Neural cell (in vitro differentiated cells): Measurements from ENCODE around the gene TRMT2A. TPM values are rescaled to one million over a fixed set of nuclear protein-coding genes. Genes with fewer than 3 reads are reported as not detected.

Experiments used
- H2AFZ ChIP-seq: fragments of 200-600, 300-800 bp; sonication (generic), shearing (Covaris generic); 2 replicates; pipeline ENCODE4 v1.6.0; 2014; ENCODE audit warnings: low read depth, mild to moderate bottlenecking, antibody characterized with exemption, low read length, moderate library complexity
- H3F3A ChIP-seq: fragments of 200-600 bp; shearing (Covaris generic); 2 replicates; pipeline ENCODE4 v1.6.1; 2016; ENCODE audit warnings: mild to moderate bottlenecking, moderate library complexity, mixed read lengths, antibody characterized with exemption, low read length; ENCODE audit not compliant: insufficient read depth, poor library complexity, severe bottlenecking
- H3K27ac ChIP-seq: fragments of 200-600, 300-800 bp; sonication (generic), shearing (Covaris generic); 2 replicates; pipeline ENCODE4 v1.5.1; 2014; ENCODE audit warnings: mild to moderate bottlenecking, low read length, moderate library complexity
- H3K27me3 ChIP-seq: fragments of 300-800, 200-600 bp; sonication (generic), shearing (Covaris generic); 2 replicates; pipeline ENCODE4 v1.6.0; 2014; ENCODE audit warnings: mild to moderate bottlenecking, low read depth, low read length, moderate library complexity; ENCODE audit not compliant: insufficient read depth
- H3K36me3 ChIP-seq: fragments of 300-800, 200-600 bp; sonication (generic), shearing (Covaris generic); 2 replicates; pipeline ENCODE4 v1.5.1; 2014; ENCODE audit warnings: mild to moderate bottlenecking, antibody characterized with exemption, low read length, moderate library complexity; ENCODE audit not compliant: insufficient read depth
- H3K4me2 ChIP-seq: fragments of 300-800, 200-600 bp; sonication (generic), shearing (Covaris generic); 2 replicates; pipeline ENCODE4 v1.6.0; 2014; ENCODE audit warnings: mild to moderate bottlenecking, low read length
- H3K4me3 ChIP-seq: fragments of 300-800, 200-600 bp; sonication (generic), shearing (Covaris generic); 2 replicates; pipeline ENCODE4 v1.5.1; 2014; ENCODE audit warnings: mild to moderate bottlenecking, low read length, moderate library complexity
- H3K79me2 ChIP-seq: fragments of 200-600 bp; shearing (Covaris generic); replicated peaks from 2 replicates; pipeline ENCODE4 v1.6.0; 2014; ENCODE audit warnings: mild to moderate bottlenecking, low read length, moderate library complexity; ENCODE audit not compliant: insufficient read depth
- H3K9ac ChIP-seq: fragments of 300-800, 200-600 bp; sonication (generic), shearing (Covaris generic); 2 replicates; pipeline ENCODE4 v1.6.1; 2016; ENCODE audit warnings: mild to moderate bottlenecking, low read length, mixed read lengths
- H3K9me2 ChIP-seq: fragments of 200-600 bp; shearing (Covaris generic); 2 replicates; pipeline ENCODE4 v1.6.1; 2016; ENCODE audit warnings: mild to moderate bottlenecking, low read length, mixed read lengths; ENCODE audit not compliant: insufficient read depth
- H3K9me3 ChIP-seq: fragments of 200-600, 300-800 bp; sonication (generic), shearing (Covaris generic); 2 replicates; pipeline ENCODE4 v1.6.1; 2016; ENCODE audit warnings: mild to moderate bottlenecking, mixed run types, low read length, moderate library complexity, mixed read lengths
- H4K20me1 ChIP-seq: fragments of 200-600 bp; shearing (Covaris generic); 2 replicates; pipeline ENCODE4 v1.6.1; 2016; ENCODE audit warnings: mild to moderate bottlenecking, mixed run types; ENCODE audit not compliant: insufficient read depth
- EP300 ChIP-seq: fragments of 450-650 bp; conservative IDR thresholded peaks from 2 replicates; pipeline ENCODE4 v1.6.1; 2014; ENCODE audit warnings: antibody characterized with exemption, mild to moderate bottlenecking, moderate library complexity; ENCODE audit not compliant: poor library complexity, severe bottlenecking
- MXI1 ChIP-seq: fragments of 450-650 bp; conservative IDR thresholded peaks from 2 replicates; pipeline ENCODE4 v1.6.1; 2014; ENCODE audit warnings: antibody characterized with exemption, mild to moderate bottlenecking; ENCODE audit not compliant: poor library complexity, severe bottlenecking
- POLR2AphosphoS5 ChIP-seq: IDR thresholded peaks from 2 replicates; pipeline ENCODE4 v1.6.1; 2012
- RAD21 ChIP-seq: fragments of 450-650 bp; conservative IDR thresholded peaks from 2 replicates; pipeline ENCODE4 v1.6.1; 2014; ENCODE audit warnings: antibody characterized with exemption, mild to moderate bottlenecking, moderate library complexity
- REST ChIP-seq: IDR thresholded peaks from 2 replicates; pipeline ENCODE4 v1.6.1; 2012; ENCODE audit warnings: borderline replicate concordance
- SMC3 ChIP-seq: fragments of 450-650 bp; conservative IDR thresholded peaks from 2 replicates; pipeline ENCODE4 v1.6.1; 2014; ENCODE audit warnings: antibody characterized with exemption, mild to moderate bottlenecking, moderate library complexity; ENCODE audit not compliant: poor library complexity
- polyA plus RNA-seq: library from polyadenylated mRNA; depleted of rRNA; stranded (reverse); fragments of >200 nt; gene quantifications from 2 replicates; pipeline ENCODE4 v1.2.3, GENCODE V29; 2014
- TF ChIP-seq, protein P1 (sequence below): fragments of 450-650 bp; IDR thresholded peaks from 2 replicates; pipeline ENCODE4 v1.5.1; 2014; ENCODE audit warnings: antibody characterized with exemption, mild to moderate bottlenecking, moderate library complexity; ENCODE audit not compliant: poor library complexity, severe bottlenecking

Gene TRMT2A
- polyA plus RNA-seq, 1 donor from 2014 or later: 96.7 TPM

GRCh38 chr22:20117633-20118299, 740 bp upstream of the TRMT2A start:
- H3K27ac ChIP-seq: peak overlapping the region; percentile 49
- no peaks in the 10 kb centered on the region for H4K20me1 ChIP-seq
- no peak overlapping the region for H2AFZ ChIP-seq
- peaks cover 42% of the 10 kb centered on the region for H3K79me2 ChIP-seq
- peak overlapping the region; percentile 98 for H3K4me3 ChIP-seq
- H3K9me2 ChIP-seq: no peaks in the 10 kb centered on the region
- H3K36me3 ChIP-seq: no peaks in the 10 kb centered on the region
- H3F3A ChIP-seq: no peaks in the 10 kb centered on the region
- peak overlapping the region; percentile 74 for H3K4me2 ChIP-seq
- TF ChIP-seq RAD21 (no peak), EP300 (no peak), MXI1 (no peak), REST (no peak)
- no peaks in the 10 kb centered on the region for H3K27me3 ChIP-seq
- H3K9ac ChIP-seq: peak overlapping the region; percentile 93
- H3K9me3 ChIP-seq: no peaks in the 10 kb centered on the region

DNA sequence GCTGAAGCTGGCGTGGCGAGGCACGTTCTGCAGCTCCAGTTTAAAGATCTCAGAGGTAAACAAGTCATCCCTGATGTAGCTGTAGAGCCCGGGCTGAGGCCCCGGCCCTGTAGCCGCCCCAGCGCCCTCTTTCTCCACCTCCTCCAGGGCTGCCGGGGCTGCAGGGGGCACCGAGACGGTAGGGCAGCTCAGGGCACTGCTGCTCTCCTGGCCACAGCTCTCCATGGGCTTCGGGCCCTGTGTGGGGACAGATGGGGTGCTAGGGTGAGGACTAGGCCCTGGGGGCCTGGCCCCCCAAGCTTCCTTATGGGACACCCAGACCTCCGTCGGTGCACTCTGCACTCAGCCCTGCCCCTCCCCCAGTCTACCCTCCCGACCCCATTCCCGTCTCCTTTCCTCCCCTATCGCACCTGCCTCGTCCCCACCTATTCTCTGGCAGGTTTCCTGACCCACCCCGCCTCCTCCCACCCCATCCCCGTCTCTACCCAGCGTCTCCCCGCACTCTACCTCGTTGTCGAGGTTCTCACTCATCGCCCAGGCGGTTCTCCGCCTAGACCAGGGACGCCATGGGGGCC, 563 bp downstream of the TRMT2A start:
- Histone ChIP-seq H3K4me2 (peak overlapping the region; percentile 62), H3K9me2 (no peaks in the 10 kb centered on the region), H4K20me1 (no peaks in the 10 kb centered on the region), H3K27me3 (no peaks in the 10 kb centered on the region), H3K27ac (peak overlapping the region; percentile 78), H3K36me3 (peaks cover 6% of the 10 kb centered on the region), H2AFZ (peak overlapping the region; percentile 45), H3K79me2 (peaks cover 38% of the 10 kb centered on the region), H3K4me3 (peak overlapping the region; percentile 98), H3K9ac (peak overlapping the region; percentile 93), H3K9me3 (no peaks in the 10 kb centered on the region), H3F3A (no peaks in the 10 kb centered on the region)
- no peak for TF ChIP-seq EP300
- TF ChIP-seq POLR2AphosphoS5: no peak
- no peak for TF ChIP-seq REST
- no peak for TF ChIP-seq SMC3
- TF ChIP-seq, protein P1, sequence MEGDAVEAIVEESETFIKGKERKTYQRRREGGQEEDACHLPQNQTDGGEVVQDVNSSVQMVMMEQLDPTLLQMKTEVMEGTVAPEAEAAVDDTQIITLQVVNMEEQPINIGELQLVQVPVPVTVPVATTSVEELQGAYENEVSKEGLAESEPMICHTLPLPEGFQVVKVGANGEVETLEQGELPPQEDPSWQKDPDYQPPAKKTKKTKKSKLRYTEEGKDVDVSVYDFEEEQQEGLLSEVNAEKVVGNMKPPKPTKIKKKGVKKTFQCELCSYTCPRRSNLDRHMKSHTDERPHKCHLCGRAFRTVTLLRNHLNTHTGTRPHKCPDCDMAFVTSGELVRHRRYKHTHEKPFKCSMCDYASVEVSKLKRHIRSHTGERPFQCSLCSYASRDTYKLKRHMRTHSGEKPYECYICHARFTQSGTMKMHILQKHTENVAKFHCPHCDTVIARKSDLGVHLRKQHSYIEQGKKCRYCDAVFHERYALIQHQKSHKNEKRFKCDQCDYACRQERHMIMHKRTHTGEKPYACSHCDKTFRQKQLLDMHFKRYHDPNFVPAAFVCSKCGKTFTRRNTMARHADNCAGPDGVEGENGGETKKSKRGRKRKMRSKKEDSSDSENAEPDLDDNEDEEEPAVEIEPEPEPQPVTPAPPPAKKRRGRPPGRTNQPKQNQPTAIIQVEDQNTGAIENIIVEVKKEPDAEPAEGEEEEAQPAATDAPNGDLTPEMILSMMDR: no peak
